Adrenal gland (tissue), 12 donors: ENCODE measurements around the gene SLC44A4. TPM values are rescaled to one million over a fixed set of nuclear protein-coding genes. Genes with fewer than 3 reads are reported as not detected.
A peak's percentile ranks its signal among the peaks of the same experiment; 100 is the strongest.

Source experiments
- DNase-seq, 7 donors: peaks; one replicate each; pipeline ENCODE4 v3.0.0-alpha.2; 2019 to 2020
- H3K27ac ChIP-seq, 5 donors: fragments of 200-600 bp; sonication (generic) in 4 of 5; 1 replicate in 3 of 5; 2 replicates in 2 of 5; pipeline versions ENCODE4 v1.5.1 to v1.8.0; 2016 to 2020; ENCODE audit warnings: mild to moderate bottlenecking in 1 of 5
- H3K27me3 ChIP-seq: fragments of 200-600 bp; 2 replicates; pipeline ENCODE4 v1.8.0; 2021
- H3K36me3 ChIP-seq, 2 donors: fragments of 200-600 bp; replicated peaks in 1 of 2; 1 replicate in 1 of 2; 2 replicates in 1 of 2; pipeline versions ENCODE4 v1.5.1 to v1.8.0; 2018 to 2022
- H3K4me1 ChIP-seq, 2 donors: fragments of 200-600 bp; replicated peaks in 1 of 2; 1 replicate in 1 of 2; 2 replicates in 1 of 2; pipeline versions ENCODE4 v1.5.1 to v1.8.0; 2018 to 2021
- H3K4me3 ChIP-seq, 4 donors: fragments of 200-600 bp; sonication (generic) in 3 of 4; one replicate each; pipeline ENCODE4 v1.5.1; 2016 to 2018
- H3K9me3 ChIP-seq, 3 donors: fragments of 200-600 bp; sonication (generic) in 1 of 3; replicated peaks in 1 of 3; 1 replicate in 2 of 3; 2 replicates in 1 of 3; pipeline versions ENCODE4 v1.5.1 to v1.8.0; 2016 to 2021
- POLR2A ChIP-seq, 2 donors: fragments of 450-650 bp; IDR thresholded peaks; one replicate each; pipeline ENCODE4 v1.6.1; 2017; ENCODE audit warnings: antibody characterized with exemption in 2 of 2, mild to moderate bottlenecking in 2 of 2, moderate library complexity in 1 of 2
- WGBS, 4 donors: extraction: QIAGEN DNeasy Blood & Tissue Kit in 2 of 4; methylation state at CpG; one replicate each; pipeline versions ENCODE4 v1.1.5 to v1.1.7; 2013 to 2017; 5-methylcytosine and 5-hydroxymethylcytosine counted together
- intact Hi-C, 2 donors: fragments of 100-400 bp; cut with DNase I; formaldehyde crosslinking; loops; one replicate each; pipeline versions ENCODE4 v1.14.1 to v1.15.0; 2022 to 2023
- polyA plus RNA-seq, 3 donors: library from polyadenylated mRNA; stranded (reverse); fragments of 200-250 nt in 2 of 3; fragments of 350-450 nt in 1 of 3; fragmentation: Illumina TruSeq in 1 of 3; extraction: RNeasy Lipid Tissue Mini Kit (QIAGEN cat#74804) in 1 of 3; gene quantifications; one replicate each; pipeline ENCODE4 v1.2.3, GENCODE V29; 2013 to 2014
- total RNA-seq, 9 donors: library from RNA; depleted of rRNA in 4 of 9; stranded (reverse); fragments of >200 nt in 4 of 9; fragments of 120-200 nt in 1 of 9; fragmentation: NEBNext Ultra II Directional in 1 of 9; extraction: Animal tissue kit (Norgen Biotek cat#: 25700) in 1 of 9; gene quantifications; one replicate each; pipeline versions ENCODE4 v1.1.0 to v1.2.4, GENCODE V29; 2013 to 2023
- TF ChIP-seq, protein P1 (sequence below), 6 experiments: fragments of 450-650 bp in 4 of 6; fragments of 200-600 bp in 2 of 6; sonication (generic) in 1 of 6; IDR thresholded peaks; 1 replicate in 5 of 6; 2 replicates in 1 of 6; pipeline versions ENCODE4 v1.5.1 to v1.8.0; 2016 to 2021; ENCODE audit warnings: antibody characterized with exemption in 6 of 6, mild to moderate bottlenecking in 2 of 6, moderate library complexity in 1 of 6
- donor health status: healthy with polysubstance abuse.
- donor health status: Bipolar disorder and iron deficiency.
- donor health status: DM: yes; HTN: yes; CAD: no.
- donor health status: DM: no; HTN: no; CAD: no.
- donor health status: DM: no; HTN: no; CAD: no.
- donor health status: DM: yes; HTN: yes; CAD: no.

The SLC44A4 gene
- total and polyA plus RNA-seq, 12 donors = 1.2 to 30.1 (median 12.7) TPM

- intact Hi-C loops = no loop called here
- Histone ChIP-seq H3K9me3 (no peaks in the 10 kb centered on the region), H3K36me3 (peaks cover 0 to 89% of the 10 kb centered on the region in 2 donors), H3K27me3 (no peaks in the 10 kb centered on the region), H3K4me3 (no peak overlapping the region), H3K27ac (no peak overlapping the region), H3K4me1 (peaks cover 0 to 6% of the 10 kb centered on the region in 2 donors)
- 88 to 93% (median 92%) methylated on average over 8 to 12 of the region's 12 CpGs for WGBS, 4 donors
- DNase-seq = no peak
- no peak for TF ChIP-seq POLR2A (IDR thresholded peaks at IDR 0.05)
- TF ChIP-seq, protein P1, sequence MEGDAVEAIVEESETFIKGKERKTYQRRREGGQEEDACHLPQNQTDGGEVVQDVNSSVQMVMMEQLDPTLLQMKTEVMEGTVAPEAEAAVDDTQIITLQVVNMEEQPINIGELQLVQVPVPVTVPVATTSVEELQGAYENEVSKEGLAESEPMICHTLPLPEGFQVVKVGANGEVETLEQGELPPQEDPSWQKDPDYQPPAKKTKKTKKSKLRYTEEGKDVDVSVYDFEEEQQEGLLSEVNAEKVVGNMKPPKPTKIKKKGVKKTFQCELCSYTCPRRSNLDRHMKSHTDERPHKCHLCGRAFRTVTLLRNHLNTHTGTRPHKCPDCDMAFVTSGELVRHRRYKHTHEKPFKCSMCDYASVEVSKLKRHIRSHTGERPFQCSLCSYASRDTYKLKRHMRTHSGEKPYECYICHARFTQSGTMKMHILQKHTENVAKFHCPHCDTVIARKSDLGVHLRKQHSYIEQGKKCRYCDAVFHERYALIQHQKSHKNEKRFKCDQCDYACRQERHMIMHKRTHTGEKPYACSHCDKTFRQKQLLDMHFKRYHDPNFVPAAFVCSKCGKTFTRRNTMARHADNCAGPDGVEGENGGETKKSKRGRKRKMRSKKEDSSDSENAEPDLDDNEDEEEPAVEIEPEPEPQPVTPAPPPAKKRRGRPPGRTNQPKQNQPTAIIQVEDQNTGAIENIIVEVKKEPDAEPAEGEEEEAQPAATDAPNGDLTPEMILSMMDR (IDR thresholded peaks at IDR 0.05) = no peak
Measured at GRCh38 chr6:31883676-31884075, 4.9 kb upstream of the SLC44A4 start.

DNA sequence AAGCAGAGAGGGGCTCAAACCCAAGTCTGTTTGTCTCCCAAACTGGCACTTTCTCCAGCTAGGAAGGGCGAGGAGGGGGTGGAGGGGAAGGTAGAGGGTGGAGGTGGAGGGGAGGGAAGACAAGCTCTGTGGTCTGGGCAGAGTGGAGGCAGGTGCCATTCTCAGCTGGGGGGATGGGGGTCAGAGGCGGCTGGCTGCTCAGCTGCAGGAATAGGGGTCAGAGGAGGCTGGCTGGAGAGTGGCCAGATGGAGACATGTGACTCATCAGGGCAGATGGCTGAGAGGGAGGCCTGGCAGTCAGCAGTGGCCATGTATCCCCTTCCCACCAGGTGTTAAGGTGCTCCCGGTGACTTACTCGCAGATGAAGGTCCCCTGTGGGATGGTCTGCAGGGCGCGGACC, 3.5 kb upstream of the SLC44A4 start:
- no peak overlapping the region for H3K4me3 ChIP-seq
- peaks cover 0 to 77% of the 10 kb centered on the region in 2 donors for H3K36me3 ChIP-seq
- no peaks in the 10 kb centered on the region for H3K27me3 ChIP-seq
- peak overlapping the region in 1 of 5 donors; percentile 16 for H3K27ac ChIP-seq
- peak; percentile 52 to 82 (median 79) for DNase-seq
- no peaks in the 10 kb centered on the region for H3K9me3 ChIP-seq
- TF ChIP-seq, protein P1 (IDR thresholded peaks at IDR 0.05) = no peak
- TF ChIP-seq POLR2A (IDR thresholded peaks at IDR 0.05) = no peak
- WGBS, 4 donors = 64 to 71% (median 69%) methylated on average over 5 to 6 of the region's 6 CpGs
- peaks cover 5 to 6% of the 10 kb centered on the region in 2 donors for H3K4me1 ChIP-seq
- intact Hi-C loops = no loop called here

DNA sequence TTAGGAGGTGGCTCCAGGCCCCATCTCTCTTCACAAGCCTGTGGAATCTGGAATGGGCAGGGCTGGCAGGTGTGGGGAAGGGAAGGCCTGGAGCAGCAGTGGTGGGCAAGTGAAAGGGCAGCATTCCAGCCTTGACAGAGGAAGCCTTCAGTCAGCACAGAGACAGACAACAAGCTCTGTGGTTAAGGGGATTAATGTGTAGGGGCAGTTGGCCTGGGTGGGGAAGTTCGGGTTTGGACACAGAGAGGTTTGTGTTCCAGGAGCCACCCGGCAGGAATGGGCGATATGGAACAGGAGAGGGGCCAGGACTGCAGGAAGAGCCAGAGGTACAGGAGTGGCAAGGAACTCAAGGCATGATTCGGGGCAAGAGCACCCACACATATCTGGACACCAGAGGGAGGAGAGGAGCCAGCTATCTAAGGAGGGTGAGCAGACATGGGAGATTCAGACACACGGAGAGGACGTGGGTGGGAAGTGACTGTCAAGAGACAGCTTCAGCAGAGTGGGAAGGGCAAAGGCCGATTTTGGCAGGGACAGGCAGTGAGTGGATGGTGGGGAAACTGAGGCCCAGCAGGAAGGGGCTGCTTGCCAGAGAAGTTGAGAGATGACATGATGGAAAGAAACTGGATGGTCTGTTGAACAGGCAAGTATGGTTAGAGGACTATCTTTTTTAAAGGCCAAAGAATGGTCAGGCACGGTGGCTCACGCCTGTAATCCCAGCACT, 2.5 kb upstream of the SLC44A4 start:
- H3K4me3 ChIP-seq = no peak overlapping the region
- TF ChIP-seq, protein P1 (IDR thresholded peaks at IDR 0.05) = no peak
- no peak for TF ChIP-seq POLR2A (IDR thresholded peaks at IDR 0.05)
- peaks cover 0 to 66% of the 10 kb centered on the region in 2 donors for H3K36me3 ChIP-seq
- intact Hi-C loops = no loop called here
- 82 to 90% (median 89%) methylated on average over 9 of the region's 9 CpGs for WGBS, 4 donors
- no peaks in the 10 kb centered on the region for H3K27me3 ChIP-seq
- peaks cover 6 to 10% of the 10 kb centered on the region in 2 donors for H3K4me1 ChIP-seq
- DNase-seq = no peak
- no peaks in the 10 kb centered on the region for H3K9me3 ChIP-seq
- H3K27ac ChIP-seq = no peak overlapping the region

DNA sequence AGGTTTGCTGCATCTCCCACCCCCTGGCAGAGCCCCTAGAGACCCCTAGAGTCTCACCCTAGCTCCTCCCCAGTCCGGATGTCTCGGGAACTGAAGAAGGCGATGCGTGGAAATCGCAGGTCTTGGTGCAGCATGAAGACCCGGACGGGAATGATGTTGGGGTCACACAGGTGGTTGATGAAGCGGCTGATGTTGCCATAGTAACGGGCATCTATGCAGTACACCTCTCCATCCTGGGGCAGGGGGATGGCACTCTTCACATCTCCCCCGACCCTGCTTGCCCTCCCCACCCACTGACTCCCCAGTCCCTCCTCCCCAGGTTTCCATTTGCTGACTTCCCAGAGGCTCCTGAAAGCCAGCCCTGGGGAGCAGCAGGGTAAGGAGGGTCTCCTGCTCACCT, 1.8 kb upstream of the SLC44A4 start:
- 87 to 93% (median 90%) methylated on average over 10 of the region's 10 CpGs for WGBS, 4 donors
- Histone ChIP-seq H3K4me1 (peaks cover 6 to 10% of the 10 kb centered on the region in 2 donors), H3K27me3 (no peaks in the 10 kb centered on the region), H3K9me3 (no peaks in the 10 kb centered on the region), H3K27ac (no peak overlapping the region), H3K4me3 (no peak overlapping the region), H3K36me3 (peaks cover 0 to 61% of the 10 kb centered on the region in 2 donors)
- DNase-seq = no peak
- TF ChIP-seq, protein P1 (IDR thresholded peaks at IDR 0.05) = no peak
- no peak for TF ChIP-seq POLR2A (IDR thresholded peaks at IDR 0.05)
- intact Hi-C loops = no loop called here
